Measurements from ENCODE around the gene TNIK. TPM values are rescaled to one million over a fixed set of nuclear protein-coding genes. Genes with fewer than 3 reads are reported as not detected.

The TNIK gene
- total RNA-seq, 4 donors from 2014 or later: 32.9 to 41.7 (median 38.0) TPM

- H3K36me3 ChIP-seq: no peaks in the 10 kb centered on the region
- ATAC-seq: no peak
- H3K4me3 ChIP-seq: no peak overlapping the region
- H3K9me3 ChIP-seq: no peaks in the 10 kb centered on the region
- WGBS, 2 donors (ENCODE audit: low coverage in 1 of 2): 100% methylated on average over 1 to 2 of the region's 3 CpGs
- H3K27me3 ChIP-seq: no peaks in the 10 kb centered on the region
- no peak overlapping the region for H3K27ac ChIP-seq
- TF ChIP-seq POLR2AphosphoS5 (IDR thresholded peaks at IDR 0.05): no peak
- TF ChIP-seq POLR2A (IDR thresholded peaks at IDR 0.05): no peak
- no peak for TF ChIP-seq EP300 (IDR thresholded peaks at IDR 0.05)
- TF ChIP-seq CTCF (IDR thresholded peaks at IDR 0.05): no peak
- H3K4me1 ChIP-seq: peaks cover 0 to 17% (median 3%) of the 10 kb centered on the region in 3 donors
Measured at GRCh38 chr3:171464462-171464861, 4.3 kb upstream of the TNIK start.

- Histone ChIP-seq H3K27ac (no peak overlapping the region), H3K27me3 (no peaks in the 10 kb centered on the region), H3K4me1 (peaks cover 0 to 32% (median 17%) of the 10 kb centered on the region in 3 donors), H3K4me3 (no peak overlapping the region), H3K9me3 (no peaks in the 10 kb centered on the region), H3K36me3 (no peaks in the 10 kb centered on the region)
- TF ChIP-seq POLR2AphosphoS5 (IDR thresholded peaks at IDR 0.05) (no peak), EP300 (IDR thresholded peaks at IDR 0.05) (no peak), CTCF (IDR thresholded peaks at IDR 0.05) (no peak)
- WGBS, 2 donors (ENCODE audit: low coverage in 1 of 2): 43 to 55% methylated on average over 1 of the region's 1 CpG
- ATAC-seq: no peak
Measured at GRCh38 chr3:171462224-171462623, 2.0 kb upstream of the TNIK start.

GRCh38 chr3:171461525-171461917 lies 1.3 kb upstream of the TNIK start:
- no peak for TF ChIP-seq POLR2A (IDR thresholded peaks at IDR 0.05)
- no peak for TF ChIP-seq CTCF (IDR thresholded peaks at IDR 0.05)
- no peak for TF ChIP-seq EP300 (IDR thresholded peaks at IDR 0.05)
- TF ChIP-seq POLR2AphosphoS5 (IDR thresholded peaks at IDR 0.05): no peak
- Histone ChIP-seq H3K4me1 (peaks cover 0 to 39% (median 20%) of the 10 kb centered on the region in 3 donors), H3K27me3 (no peaks in the 10 kb centered on the region), H3K36me3 (no peaks in the 10 kb centered on the region), H3K27ac (peak overlapping the region; percentile 54 to 92 (median 84)), H3K4me3 (peak overlapping the region; percentile 87 to 91), H3K9me3 (no peaks in the 10 kb centered on the region)
- 15 to 19% methylated on average over 2 of the region's 2 CpGs for WGBS, 2 donors (ENCODE audit: low coverage in 1 of 2)
- no peak for ATAC-seq

GRCh38 chr3:171460725-171461524 lies 720 bp upstream of the TNIK start:
- WGBS, 2 donors (ENCODE audit: low coverage in 1 of 2): 1 to 3% methylated on average over 8 to 21 of the region's 51 CpGs
- peaks cover 0 to 44% (median 23%) of the 10 kb centered on the region in 3 donors for H3K4me1 ChIP-seq
- ATAC-seq: peak; percentile 76
- no peaks in the 10 kb centered on the region for H3K9me3 ChIP-seq
- H3K4me3 ChIP-seq: peak overlapping the region; percentile 87 to 91
- H3K27ac ChIP-seq: peak overlapping the region; percentile 54 to 92 (median 84)
- H3K36me3 ChIP-seq: no peaks in the 10 kb centered on the region
- H3K27me3 ChIP-seq: no peaks in the 10 kb centered on the region
- TF ChIP-seq CTCF (IDR thresholded peaks at IDR 0.05): peak in 3 of 4 experiments; percentile 11 to 53 (median 14)
- no peak for TF ChIP-seq POLR2AphosphoS5 (IDR thresholded peaks at IDR 0.05)

Data from gastroesophageal sphincter (tissue), 4 donors.